ENCODE results near the gene TCFL5.

The TCFL5 gene

GRCh38 chr20:62835931-62836861, 25.4 kb downstream of the TCFL5 start:
- DNase-seq (ENCODE audit: low read depth in 2 of 2), result no peak

GRCh38 chr20:62834967-62835730, 26.5 kb downstream of the TCFL5 start:
- DNase-seq (ENCODE audit: low read depth in 2 of 2), result no peak

DNA sequence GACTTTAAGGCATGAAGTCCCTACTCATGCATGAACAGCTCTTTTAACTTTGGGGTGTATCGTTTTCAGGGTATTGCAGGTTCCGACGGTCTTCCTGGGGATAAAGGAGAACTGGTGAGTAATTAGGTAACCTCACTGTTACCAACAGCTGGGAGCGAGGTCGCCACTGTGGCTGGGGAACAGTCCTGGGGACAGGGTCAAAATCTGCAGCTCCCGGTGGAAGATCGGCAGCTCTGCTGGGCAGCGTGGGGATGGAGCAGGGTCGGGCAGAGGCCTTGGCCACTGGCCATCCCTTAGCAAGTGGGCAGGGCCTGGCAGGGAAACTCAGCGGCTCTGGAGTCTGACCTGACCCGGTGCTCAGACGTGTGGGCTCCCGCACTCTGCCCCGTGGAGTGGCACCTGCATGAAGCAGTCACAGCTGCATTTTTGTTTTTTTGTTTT, 28.7 kb downstream of the TCFL5 start:
- no peak for DNase-seq (ENCODE audit: low read depth in 2 of 2)

GRCh38 chr20:62832212-62832922, 29.3 kb downstream of the TCFL5 start:
- DNase-seq (ENCODE audit: low read depth in 2 of 2), result peak in 1 of 2 donors; percentile 21

GRCh38 chr20:62831854-62832211, 29.8 kb downstream of the TCFL5 start:
- DNase-seq (ENCODE audit: low read depth in 2 of 2), result no peak

GRCh38 chr20:62831361-62831788, 30.2 kb downstream of the TCFL5 start:
- DNase-seq (ENCODE audit: low read depth in 2 of 2), result no peak

DNA sequence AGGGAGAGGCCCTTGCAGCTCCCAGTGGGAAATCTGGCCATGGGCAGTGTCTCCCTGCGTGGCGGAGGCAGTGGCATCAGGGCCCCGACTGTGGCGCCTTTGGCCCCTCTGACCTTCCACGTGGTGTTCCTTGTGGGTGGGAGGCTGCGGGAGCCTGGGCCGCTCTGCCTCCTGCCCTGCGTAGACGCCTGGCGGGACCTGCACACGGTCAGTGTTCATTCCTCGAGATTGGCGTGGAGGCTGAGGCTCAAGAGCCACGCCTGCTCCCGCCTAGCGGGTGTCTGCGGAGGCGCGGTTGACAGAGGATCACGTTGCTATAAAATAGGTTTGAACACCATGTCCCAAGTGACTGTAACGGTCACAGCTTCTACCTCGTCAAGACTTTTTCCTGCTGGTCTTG, 30.8 kb downstream of the TCFL5 start:
- DNase-seq (ENCODE audit: low read depth in 2 of 2), result no peak

DNA sequence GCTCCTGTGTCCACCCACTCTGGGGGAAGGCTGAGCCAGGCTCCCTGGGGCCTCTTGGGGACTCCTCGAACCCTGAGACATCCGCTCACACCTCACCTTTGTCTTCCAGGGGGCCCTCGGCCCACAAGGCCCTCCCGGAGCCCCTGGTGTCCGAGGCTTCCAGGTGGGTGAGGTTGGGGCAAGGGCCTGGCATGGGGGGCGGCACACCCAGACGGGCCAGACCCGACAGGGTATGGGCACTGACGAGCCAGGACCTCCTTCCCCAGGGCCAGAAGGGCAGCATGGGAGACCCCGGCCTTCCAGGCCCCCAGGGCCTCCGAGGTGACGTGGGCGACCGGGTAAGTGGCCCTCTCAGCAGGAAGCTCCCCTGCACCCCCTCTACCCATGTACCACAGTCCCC, 31.4 kb downstream of the TCFL5 start:
- DNase-seq (ENCODE audit: low read depth in 2 of 2), result no peak

DNA sequence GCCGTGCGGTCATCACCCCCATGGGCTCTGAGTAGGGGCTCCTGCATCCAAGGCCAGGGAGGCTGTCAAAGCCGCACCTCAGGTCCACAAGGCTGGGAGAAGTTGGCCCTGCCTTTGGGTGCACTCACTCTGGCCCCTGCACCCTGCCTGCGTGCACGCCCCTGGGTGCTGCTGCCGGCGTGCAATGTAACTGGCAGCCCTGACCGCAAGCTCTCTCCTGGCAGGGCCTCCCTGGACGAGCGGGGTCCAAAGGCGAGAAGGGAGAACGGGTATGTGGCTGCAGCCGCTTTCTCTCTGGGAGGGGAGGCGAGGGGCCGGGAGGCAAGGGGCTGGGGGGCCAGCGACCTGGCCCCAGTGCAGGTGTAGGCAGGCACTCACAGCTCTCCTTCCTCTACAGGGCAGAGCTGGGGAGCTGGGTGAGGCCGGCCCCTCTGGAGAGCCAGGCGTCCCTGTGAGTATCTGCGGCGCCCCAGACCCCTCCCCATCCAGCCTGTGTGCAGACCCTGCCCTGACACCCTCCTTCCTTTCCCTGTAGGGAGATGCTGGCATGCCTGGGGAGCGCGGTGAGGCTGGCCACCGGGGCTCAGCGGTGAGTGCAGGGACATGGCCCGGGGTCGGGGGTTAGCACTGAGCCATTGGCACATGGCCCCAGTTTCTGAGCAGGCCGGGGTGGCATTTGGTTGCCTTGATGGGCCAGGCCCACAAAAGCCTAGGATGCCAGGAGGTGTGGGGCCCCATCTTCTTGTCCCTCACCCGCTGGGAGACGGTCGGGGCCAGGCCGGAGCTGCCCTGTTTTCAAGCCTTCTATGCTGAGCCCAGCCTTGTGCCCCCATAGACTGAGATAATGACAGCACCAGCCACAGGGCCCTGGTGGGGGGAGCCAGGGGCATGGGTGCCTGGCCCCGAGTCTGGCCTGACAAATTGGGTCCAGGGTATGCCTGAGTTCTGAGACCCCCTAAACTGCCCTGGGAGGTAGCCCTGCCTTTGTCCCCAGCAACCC, 32.1 kb downstream of the TCFL5 start:
- DNase-seq (ENCODE audit: low read depth in 2 of 2), result no peak

- no peak for DNase-seq (ENCODE audit: low read depth in 2 of 2)
Measured at GRCh38 chr20:62828511-62829230, 33.0 kb downstream of the TCFL5 start.

- no peak for DNase-seq (ENCODE audit: low read depth in 2 of 2)
Measured at GRCh38 chr20:62828051-62828450, 33.6 kb downstream of the TCFL5 start.

DNA sequence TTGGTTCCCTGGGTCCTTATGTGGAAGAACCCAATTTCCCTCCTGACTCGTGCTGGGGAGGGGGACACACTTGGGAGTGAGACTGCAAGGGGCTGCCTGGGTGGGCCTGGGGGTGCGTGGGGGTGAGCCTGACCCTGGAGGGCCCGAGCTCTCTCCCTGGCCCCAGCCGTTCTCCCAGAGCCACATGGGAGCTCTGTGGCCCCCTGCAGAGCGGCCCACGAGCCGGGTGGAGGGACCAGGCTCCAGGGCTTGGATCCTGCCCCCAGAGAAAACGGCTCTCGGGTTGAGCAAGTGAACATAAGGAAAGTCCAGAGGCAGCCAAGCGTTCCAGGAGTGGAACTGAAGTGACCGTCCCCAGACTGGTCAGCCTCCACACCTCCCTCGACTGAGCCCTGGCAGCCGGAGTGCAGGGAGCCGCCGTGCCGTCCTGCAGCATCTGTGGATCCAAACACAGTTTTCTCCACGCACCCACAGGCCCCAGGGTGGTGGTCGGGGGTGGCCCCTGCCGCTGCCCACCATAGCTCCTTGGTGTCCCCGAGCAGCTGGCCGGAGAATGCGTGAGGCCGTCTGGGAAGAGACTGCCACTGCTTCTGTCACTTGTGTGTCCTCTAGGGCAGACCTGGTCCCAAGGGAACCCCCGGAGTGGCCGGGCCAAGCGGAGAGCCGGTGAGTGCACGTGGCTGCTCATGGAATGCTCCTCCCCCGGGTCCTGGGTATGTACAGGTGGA, 34.1 kb downstream of the TCFL5 start:
- no peak for DNase-seq (ENCODE audit: low read depth in 2 of 2)

DNA sequence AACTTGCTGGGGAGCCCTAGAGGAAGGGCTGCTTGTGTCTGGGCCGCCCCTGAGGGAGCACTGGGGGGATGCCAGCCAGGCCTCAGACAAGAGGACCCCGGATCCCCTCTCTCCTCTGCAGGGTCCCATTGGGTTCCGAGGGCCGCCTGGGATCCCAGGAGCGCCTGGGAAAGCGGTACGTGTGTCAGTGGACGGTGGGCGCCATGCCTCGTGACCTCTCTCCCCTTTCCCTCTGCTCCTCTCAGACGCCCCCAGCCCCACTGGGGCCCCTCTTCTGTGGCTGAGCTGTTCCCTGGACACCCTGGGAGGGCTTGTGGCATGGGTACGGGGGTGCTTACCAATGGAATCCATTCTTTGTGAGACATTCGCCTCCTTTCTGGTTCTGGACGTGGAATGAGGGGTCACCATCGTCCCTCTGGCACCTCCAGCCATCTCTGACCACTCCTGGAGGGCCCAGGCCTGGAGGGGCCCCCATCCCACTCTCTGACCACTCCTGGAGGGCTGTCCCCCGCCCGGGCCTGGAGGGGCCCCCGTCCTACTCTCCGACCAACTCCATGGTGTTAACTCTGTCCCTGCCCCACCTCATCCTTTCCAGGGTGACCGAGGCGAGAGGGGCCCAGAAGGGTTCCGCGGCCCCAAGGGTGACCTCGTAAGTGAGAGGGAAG, 34.8 kb downstream of the TCFL5 start:
- no peak for DNase-seq (ENCODE audit: low read depth in 2 of 2)

DNA sequence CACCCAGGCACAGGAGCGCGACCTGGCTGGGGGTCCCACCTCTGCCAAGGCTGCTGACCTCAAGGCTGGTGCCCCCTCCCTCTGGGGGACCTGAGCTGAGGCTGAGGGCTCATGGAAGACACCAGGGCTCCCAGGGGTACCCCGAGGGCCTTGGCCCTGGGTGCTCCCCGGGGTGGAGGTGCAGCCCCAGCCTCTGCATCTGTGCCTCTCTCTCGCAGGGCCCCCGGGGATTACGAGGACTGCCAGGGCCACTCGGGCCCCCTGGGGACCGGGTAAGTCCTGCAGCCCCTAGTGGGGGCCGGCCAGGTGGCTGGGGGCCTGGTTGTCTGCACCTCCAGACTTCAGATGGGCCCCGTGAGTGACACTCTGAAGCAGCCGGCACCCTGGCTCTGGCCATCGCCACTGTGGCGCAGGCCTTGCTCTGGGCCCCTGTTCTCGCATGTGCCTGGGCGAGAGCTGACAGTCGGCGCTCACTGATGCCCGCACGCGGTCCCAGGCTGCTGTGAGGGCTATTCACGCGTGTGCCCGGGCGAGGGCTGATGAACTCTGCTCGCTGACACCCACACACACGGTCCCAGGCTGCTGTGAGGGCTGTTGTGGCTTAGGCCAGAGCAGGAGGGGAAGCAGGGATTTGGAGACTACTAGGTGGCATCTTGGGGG, 35.5 kb downstream of the TCFL5 start:
- no peak for DNase-seq (ENCODE audit: low read depth in 2 of 2)

DNA sequence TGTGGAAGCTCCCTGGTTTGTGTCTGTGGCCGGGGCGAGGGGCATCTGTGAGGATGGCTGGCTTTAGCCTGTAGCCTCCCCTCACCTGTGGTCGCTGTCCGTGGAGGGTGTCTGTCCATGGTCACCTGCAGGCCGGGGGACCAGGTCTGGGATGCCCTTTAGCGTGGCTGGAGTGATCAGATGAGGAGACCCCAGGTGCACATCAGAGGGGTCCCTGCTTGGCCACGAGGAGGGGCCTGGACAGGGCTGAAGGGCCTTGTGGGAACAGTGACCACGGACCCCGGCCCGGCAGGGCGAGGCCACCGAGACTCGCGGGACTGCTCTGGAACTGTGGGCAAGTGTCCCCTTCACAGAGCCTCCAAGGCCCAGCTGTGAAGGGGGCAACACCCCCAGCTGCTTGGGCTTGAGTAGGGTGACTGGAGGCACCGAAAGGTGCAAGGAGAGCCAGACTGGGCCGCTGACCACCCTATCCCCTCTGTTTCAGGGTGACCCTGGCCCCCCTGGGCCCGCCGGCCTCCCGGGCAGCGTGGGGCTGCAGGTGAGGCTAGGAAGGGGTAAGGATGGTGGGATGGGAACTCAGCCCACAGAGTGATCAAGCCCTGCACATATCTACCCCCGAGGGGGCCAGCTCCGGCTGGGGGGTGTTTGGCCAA, 36.2 kb downstream of the TCFL5 start:
- DNase-seq (ENCODE audit: low read depth in 2 of 2), result no peak

- no peak for DNase-seq (ENCODE audit: low read depth in 2 of 2)
Measured at GRCh38 chr20:62824476-62825332, 36.9 kb downstream of the TCFL5 start.
